Activated T-helper 17 cell treated with anti-CD3 and anti-CD28 coated beads, Interleukin-2, amount 50 U/mL, for 72 hours (primary cell): ENCODE measurements around the gene PRR11. TPM values are rescaled to one million over a fixed set of nuclear protein-coding genes. Genes with fewer than 3 reads are reported as not detected.
"Not testable (repeated sequence)": the region's sequence is repeated elsewhere in the genome, so short reads cannot be mapped to it uniquely, and the experiment has no call there.

Source experiments
- ATAC-seq: fragments of 150-1000 bp; cut with Tn5 transposase; replicated peaks from 2 replicates; pipeline ENCODE4 v1.10.0; 2021; ENCODE audit warnings: mild to moderate bottlenecking, moderate library complexity
- H3K27ac Mint-ChIP-seq: one replicate; pipeline ENCODE4 v1.8.0; 2022; ENCODE audit warnings: mixed read lengths
- H3K27me3 Mint-ChIP-seq: one replicate; pipeline ENCODE4 v1.8.0; 2022; ENCODE audit warnings: mixed read lengths
- H3K36me3 Mint-ChIP-seq: one replicate; pipeline ENCODE4 v1.8.0; 2022; ENCODE audit warnings: low read depth, mild to moderate bottlenecking, mixed read lengths
- H3K4me1 Mint-ChIP-seq: one replicate; pipeline ENCODE4 v1.8.0; 2022; ENCODE audit warnings: mixed read lengths
- H3K4me3 Mint-ChIP-seq: one replicate; pipeline ENCODE4 v1.8.0; 2022; ENCODE audit warnings: mild to moderate bottlenecking, mixed read lengths
- H3K9me3 Mint-ChIP-seq: one replicate; pipeline ENCODE4 v1.8.0; 2022; ENCODE audit warnings: mixed read lengths
- total RNA-seq, 2 donors: library from RNA; stranded (reverse); gene quantifications; one replicate each; pipeline ENCODE4 v1.2.3, GENCODE V29; 2022

PRR11 gene
- total RNA-seq, 2 donors from 2014 or later: 74.5 to 76.9 TPM

DNA sequence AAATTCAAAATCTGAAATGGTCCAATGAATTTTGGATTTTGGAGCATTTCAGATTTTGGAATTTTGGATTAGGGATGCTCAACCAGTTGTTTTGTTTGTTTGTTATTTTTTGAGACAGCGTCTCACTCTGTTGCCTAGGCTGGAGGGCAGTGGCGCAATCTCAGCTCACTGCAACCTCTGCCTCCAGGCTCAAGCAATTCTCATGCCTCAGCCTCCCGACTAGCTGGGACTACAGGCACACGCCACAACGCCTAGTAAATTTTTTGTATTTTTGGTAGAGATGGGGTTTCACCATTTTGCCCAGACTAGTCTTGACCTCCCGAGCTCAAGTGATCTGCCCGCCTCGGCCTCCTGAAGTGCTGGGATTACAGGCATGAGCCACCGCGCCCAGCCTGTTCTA, 17.2 kb upstream of the PRR11 start:
- ATAC-seq, H3K27ac Mint-ChIP-seq, H3K4me3 Mint-ChIP-seq, H3K4me1 Mint-ChIP-seq, H3K9me3 Mint-ChIP-seq, H3K36me3 Mint-ChIP-seq, H3K27me3 Mint-ChIP-seq: not testable (repeated sequence)

DNA sequence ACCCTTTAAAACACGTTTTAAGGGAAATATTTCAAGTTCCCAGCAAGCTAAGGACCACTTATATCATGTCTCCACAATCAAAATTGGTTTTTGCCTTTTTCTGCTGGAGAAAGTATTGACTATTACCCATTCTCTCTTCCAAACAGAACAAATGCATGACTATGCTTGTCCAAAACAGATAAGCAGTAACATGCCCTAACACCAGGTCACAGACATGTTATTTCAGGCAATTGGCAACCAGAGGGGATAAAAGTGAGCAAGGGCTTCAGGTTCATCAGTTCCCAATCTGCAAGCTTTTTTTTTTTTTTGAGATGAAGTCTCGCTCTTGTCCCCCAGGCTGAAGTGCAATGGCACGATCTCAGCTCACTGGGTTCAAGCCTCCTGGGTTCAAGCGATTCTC, 15.6 kb upstream of the PRR11 start:
- H3K4me1 Mint-ChIP-seq: peaks cover 5% of the 10 kb centered on the region
- H3K27me3 Mint-ChIP-seq: no peaks in the 10 kb centered on the region
- H3K4me3 Mint-ChIP-seq: no peak overlapping the region
- H3K27ac Mint-ChIP-seq: no peak overlapping the region
- no peaks in the 10 kb centered on the region for H3K9me3 Mint-ChIP-seq
- H3K36me3 Mint-ChIP-seq: peaks cover 11% of the 10 kb centered on the region
- no peak for ATAC-seq

DNA sequence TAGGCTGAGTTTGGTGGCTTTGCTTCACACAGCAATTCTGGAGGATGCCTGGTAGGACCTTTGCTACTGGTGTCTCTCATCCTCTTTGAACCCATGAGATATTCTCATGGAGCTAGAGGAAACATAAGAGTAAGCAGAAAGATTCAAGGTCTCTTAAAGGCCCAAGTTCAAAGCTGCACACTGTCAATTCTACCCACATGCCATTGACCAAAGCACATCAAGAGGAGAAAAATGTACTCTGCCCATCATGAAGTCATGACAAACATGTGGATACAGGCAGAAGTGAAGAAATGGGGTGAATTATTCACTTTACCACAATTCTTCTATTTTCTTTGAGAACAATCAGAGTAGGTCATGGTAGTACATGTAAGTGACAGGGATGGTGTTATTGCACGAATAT, 13.7 kb upstream of the PRR11 start:
- Mint-ChIP-seq H3K36me3 (peaks cover 11% of the 10 kb centered on the region), H3K4me1 (peaks cover 5% of the 10 kb centered on the region), H3K9me3 (no peaks in the 10 kb centered on the region), H3K4me3 (no peak overlapping the region), H3K27ac (no peak overlapping the region), H3K27me3 (no peaks in the 10 kb centered on the region)
- ATAC-seq: no peak

DNA sequence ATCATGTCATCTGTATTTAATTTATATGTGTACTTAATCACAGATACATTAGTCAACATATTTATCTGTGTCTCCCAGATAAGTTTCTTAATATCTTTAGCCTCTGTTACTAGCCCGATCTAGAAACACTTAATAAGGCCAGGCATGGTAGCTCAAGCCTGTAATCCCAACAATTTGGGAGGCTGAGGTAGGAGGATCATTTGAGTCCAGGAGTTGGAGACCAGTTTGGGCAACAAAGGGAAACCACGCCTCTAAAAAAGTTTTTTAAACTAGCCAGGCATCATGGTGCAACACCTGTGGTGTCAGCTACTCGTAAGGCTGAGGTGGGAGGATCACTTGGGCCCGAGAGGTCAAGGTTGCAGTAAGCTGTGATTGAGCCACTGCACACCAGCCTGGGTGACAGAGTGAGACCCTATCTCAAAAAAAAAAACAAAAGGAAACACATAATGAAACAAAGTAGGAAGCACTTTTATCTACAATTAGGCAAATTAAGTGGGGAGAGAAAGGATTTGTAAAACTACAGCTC, 9.9 kb upstream of the PRR11 start:
- Mint-ChIP-seq H3K27me3 (no peaks in the 10 kb centered on the region), H3K36me3 (peaks cover 11% of the 10 kb centered on the region), H3K27ac (no peak overlapping the region), H3K9me3 (no peaks in the 10 kb centered on the region), H3K4me1 (peaks cover 10% of the 10 kb centered on the region), H3K4me3 (no peak overlapping the region)
- ATAC-seq: no peak

DNA sequence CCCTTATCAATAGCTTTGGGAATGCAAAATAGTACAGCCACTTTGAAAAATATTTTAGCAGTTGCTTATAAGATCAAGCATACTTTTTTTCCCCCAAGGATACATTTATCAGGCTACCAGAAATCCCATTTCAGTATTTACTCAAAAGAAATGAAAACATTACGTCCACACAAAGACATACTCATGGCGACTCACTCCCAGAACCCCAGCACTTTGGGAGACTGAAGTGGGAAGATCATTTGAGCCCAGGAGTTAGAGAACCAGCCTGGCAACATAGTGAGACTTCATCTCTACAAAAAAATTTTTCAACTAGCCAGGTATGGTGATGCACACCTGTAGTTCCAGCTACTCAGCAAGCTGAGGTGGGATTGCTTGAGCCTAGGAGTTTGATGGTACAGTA, 6.5 kb upstream of the PRR11 start:
- no peak for ATAC-seq
- no peaks in the 10 kb centered on the region for H3K9me3 Mint-ChIP-seq
- H3K27ac Mint-ChIP-seq: no peak overlapping the region
- peaks cover 30% of the 10 kb centered on the region for H3K4me1 Mint-ChIP-seq
- H3K4me3 Mint-ChIP-seq: no peak overlapping the region
- peaks cover 8% of the 10 kb centered on the region for H3K36me3 Mint-ChIP-seq
- H3K27me3 Mint-ChIP-seq: no peaks in the 10 kb centered on the region

DNA sequence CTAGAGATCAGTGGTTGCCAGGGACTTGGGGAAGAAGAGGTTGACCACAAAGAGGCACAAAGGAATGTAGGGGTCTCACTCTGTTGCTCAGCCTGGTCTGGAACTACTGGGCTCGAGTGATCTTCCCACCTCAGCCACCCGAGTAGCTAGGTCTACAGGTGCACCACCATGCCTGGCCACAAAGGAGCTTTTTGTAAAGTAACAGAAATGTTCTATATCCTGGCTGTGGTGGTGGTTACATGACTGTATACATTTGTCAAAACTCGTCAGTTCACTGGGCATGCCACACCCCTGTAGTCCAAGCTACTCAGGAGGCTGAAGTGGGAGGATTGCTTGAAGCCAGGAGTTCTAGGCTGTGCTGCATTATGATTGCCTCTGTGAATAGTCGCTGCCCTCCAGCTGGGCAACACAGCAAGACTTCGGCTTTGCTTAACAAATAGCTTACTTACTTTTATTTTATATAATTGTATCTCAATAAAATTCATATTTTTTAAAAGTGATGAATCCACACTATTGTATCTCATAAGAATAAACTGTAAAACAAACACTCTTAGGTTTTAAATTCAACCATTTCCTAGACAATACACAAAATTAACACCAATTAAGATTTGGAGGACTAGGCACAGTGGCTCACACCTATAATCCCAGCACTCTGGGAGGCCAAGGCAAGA, 5.6 kb upstream of the PRR11 start:
- Mint-ChIP-seq H3K36me3 (no peaks in the 10 kb centered on the region), H3K27ac (no peak overlapping the region), H3K27me3 (no peaks in the 10 kb centered on the region), H3K4me1 (peaks cover 25% of the 10 kb centered on the region), H3K9me3 (no peaks in the 10 kb centered on the region), H3K4me3 (peak overlapping the region; percentile 59)
- ATAC-seq: peak; percentile 36

DNA sequence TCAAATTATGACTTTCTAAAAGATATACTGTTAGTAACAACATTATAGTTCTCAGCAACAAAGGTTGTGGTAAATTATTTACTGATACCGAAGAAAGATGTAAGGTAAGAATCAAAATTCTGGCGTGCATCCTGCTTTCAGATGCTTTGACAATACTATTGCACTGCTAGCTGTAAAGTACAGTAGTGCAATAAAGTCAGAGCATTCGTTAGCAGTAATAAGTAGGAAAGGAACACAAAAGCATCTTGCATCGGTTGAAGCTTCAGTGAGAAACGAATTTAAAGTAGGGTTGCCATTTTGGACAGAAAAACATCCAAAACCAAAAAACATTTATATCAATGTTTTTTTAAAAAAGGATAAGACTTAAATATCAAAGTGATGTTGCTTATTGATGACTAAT, 4.5 kb upstream of the PRR11 start:
- Mint-ChIP-seq H3K27me3 (no peaks in the 10 kb centered on the region), H3K27ac (no peak overlapping the region), H3K9me3 (no peaks in the 10 kb centered on the region), H3K36me3 (no peaks in the 10 kb centered on the region), H3K4me3 (peak overlapping the region; percentile 59), H3K4me1 (peaks cover 25% of the 10 kb centered on the region)
- ATAC-seq: no peak

DNA sequence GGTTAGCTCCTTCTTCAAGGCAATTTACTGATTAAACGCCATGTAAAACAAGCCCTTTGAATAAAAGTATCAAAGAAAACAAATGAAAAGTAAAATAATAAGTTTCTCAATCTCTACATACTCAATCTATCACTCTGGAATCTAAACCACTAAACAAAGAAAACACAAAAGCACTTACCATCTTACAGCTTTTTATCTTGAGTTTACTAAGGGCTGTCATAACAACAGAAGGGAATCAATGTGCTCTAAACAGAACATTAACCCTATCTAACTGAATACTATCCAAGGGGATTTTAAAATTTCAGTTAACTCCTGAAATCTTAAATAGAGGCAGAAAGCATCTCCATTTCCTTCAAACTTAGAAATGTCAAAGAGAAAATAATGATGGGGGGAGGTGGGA, 4.0 kb upstream of the PRR11 start:
- no peak overlapping the region for H3K27ac Mint-ChIP-seq
- no peaks in the 10 kb centered on the region for H3K27me3 Mint-ChIP-seq
- no peak for ATAC-seq
- H3K9me3 Mint-ChIP-seq: no peaks in the 10 kb centered on the region
- H3K4me1 Mint-ChIP-seq: peaks cover 25% of the 10 kb centered on the region
- no peaks in the 10 kb centered on the region for H3K36me3 Mint-ChIP-seq
- H3K4me3 Mint-ChIP-seq: peak overlapping the region; percentile 59

DNA sequence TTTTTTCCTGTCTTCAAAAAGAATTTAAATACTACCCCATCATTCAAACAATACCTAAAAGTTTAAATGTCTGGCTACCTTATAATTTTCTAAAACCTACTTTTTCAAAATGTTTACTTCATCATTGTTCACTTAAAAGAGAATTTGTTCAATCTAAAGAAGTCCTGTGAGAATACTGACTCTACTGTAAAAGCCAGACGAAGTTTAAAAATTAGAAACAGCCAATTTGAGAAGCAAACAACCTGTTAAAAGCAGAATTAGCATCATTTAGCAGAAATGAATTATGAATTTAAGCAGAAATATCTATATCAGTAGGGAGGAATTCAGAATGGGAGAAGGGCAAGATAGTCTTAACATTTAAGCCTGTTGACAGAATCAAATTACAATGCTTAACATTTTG, 2.6 kb upstream of the PRR11 start:
- H3K4me1 Mint-ChIP-seq: peaks cover 25% of the 10 kb centered on the region
- no peaks in the 10 kb centered on the region for H3K27me3 Mint-ChIP-seq
- no peak for ATAC-seq
- no peak overlapping the region for H3K27ac Mint-ChIP-seq
- H3K4me3 Mint-ChIP-seq: no peak overlapping the region
- H3K36me3 Mint-ChIP-seq: no peaks in the 10 kb centered on the region
- no peaks in the 10 kb centered on the region for H3K9me3 Mint-ChIP-seq

DNA sequence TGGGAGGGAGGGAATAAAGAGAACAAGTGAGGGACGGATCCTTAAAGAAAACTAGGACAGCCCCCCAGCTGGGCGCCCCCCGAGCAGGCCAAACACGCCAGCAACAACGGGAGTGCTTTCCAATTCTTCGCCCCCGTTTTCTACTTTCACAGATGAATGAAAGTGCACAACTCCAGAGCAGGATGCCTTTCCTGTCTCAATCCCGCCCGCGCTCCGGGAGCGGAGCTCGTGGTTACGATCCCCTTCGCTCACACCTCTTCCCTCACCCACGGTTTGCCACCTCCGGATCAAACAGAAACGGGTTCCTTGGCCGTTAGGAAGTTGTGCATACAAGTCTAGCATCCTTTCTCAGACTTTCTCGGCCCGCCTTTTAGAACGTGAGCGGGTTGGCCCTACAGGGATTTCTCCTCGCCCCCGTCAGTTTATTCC, 1.2 kb upstream of the PRR11 start:
- Mint-ChIP-seq H3K36me3 (no peaks in the 10 kb centered on the region), H3K27ac (no peak overlapping the region), H3K4me3 (no peak overlapping the region), H3K9me3 (no peaks in the 10 kb centered on the region), H3K4me1 (peaks cover 30% of the 10 kb centered on the region), H3K27me3 (no peaks in the 10 kb centered on the region)
- no peak for ATAC-seq

DNA sequence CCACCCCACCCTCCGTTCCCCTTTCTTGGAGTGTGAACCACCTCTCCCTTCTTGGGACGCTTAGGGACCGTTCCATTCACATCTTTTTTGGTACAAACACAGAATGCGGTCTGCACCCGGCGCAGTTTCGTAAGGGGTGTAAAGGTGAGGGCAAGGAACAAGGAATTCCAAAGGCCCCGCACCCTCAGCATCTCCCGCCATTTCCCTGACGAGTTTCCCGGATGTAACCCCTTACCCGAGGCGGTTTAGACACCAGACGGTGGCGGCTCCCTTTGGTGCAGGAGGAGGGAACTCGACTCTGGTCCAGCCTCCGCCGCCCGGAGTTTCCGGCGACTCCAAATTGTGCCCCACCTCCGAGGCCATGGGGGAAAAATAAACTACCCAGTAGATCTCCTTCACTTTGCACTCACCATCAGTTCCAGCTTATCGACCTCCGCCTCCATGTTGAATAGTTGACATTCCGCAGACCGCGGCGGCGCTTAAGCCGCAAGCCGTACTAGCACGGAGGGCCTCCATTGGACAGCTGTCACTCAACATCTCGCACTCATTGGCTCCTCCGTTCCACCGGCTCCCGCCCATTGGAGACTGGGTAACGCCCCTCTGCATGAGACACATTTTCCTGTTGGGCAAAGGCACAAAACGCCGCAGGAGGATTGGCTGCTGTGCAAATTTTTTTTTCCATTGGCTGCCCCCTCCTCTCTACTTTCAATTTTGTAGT, 666 bp upstream of the PRR11 start, which contains the start of gene SKA2:
SKA2 (minus strand) TSS at position 466 of the 718 bp plus-strand sequence; CDS start at position 443, 23 bp downstream.
- no peaks in the 10 kb centered on the region for H3K9me3 Mint-ChIP-seq
- H3K36me3 Mint-ChIP-seq: no peaks in the 10 kb centered on the region
- peaks cover 25% of the 10 kb centered on the region for H3K4me1 Mint-ChIP-seq
- no peak within 1 kb of the TSS for H3K27ac Mint-ChIP-seq
- H3K27me3 Mint-ChIP-seq: no peaks in the 10 kb centered on the region
- peak; percentile 87 for ATAC-seq
- H3K4me3 Mint-ChIP-seq: no peak within 1 kb of the TSS

DNA sequence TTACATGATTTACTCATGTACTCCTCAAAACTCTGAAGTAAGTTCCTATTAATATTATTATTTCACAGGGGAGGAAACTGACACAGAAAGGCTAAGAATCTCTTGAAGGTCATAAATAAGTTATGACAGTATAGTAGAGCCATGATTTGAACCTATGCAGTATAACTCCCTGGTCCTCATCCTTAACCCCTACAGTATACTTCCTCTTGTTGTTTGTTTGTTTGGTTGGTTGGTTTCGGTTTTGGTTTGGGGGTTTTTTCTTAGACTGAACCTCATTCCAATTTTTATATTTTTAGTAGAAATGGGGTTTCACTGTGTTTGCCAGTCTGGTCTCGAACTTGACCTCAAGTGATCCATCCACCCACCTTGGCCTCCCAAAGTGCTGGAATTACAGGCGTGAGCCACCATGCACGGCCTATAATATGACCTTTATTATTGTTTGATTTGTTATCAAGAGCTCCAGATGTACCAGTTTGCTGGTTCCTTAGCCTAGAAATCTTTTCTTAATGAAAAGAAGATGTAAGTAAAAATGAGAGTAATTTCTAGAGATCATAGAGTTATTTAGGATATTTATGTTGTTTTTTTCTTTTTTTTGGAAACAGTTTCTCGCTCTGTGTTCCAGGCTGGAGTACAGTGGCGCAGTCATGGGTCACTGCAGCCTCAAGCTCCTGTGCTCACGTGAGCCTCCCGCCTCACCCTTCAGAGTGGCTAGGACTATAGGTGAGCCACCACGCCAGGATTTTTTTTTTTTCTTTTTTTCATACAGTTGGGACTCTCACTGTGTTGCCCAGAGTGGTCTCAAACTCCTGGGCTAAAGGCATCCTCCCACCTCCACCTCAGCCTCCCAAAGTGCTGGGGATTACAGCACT, 4.8 kb downstream of the PRR11 start:
- Mint-ChIP-seq H3K27ac (no peak overlapping the region), H3K9me3 (no peaks in the 10 kb centered on the region), H3K27me3 (no peaks in the 10 kb centered on the region), H3K4me3 (peak overlapping the region; percentile 13), H3K4me1 (peaks cover 6% of the 10 kb centered on the region), H3K36me3 (no peaks in the 10 kb centered on the region)
- ATAC-seq: no peak

DNA sequence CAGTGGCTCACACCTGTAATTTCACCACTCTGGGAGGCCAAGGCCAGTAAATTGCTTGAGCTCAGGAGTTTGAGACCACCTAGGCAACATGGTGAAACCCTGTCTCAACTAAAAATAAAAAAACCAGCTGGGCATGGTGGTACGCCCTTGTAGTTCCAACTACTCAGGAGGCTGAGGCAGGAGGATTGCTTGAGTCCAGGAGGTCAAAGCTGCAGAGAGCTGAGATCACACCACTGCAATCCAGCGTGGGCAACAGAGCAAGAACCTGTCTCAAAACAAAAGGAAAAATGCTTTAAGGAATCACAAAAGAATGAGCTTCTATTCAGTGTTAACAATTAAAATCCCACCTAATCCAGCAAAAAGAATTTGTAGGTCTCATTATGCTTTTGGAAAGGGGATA, 5.9 kb downstream of the PRR11 start:
- H3K27ac Mint-ChIP-seq: no peak overlapping the region
- H3K36me3 Mint-ChIP-seq: no peaks in the 10 kb centered on the region
- H3K4me1 Mint-ChIP-seq: peaks cover 6% of the 10 kb centered on the region
- no peak overlapping the region for H3K4me3 Mint-ChIP-seq
- no peak for ATAC-seq
- H3K27me3 Mint-ChIP-seq: no peaks in the 10 kb centered on the region
- no peaks in the 10 kb centered on the region for H3K9me3 Mint-ChIP-seq

DNA sequence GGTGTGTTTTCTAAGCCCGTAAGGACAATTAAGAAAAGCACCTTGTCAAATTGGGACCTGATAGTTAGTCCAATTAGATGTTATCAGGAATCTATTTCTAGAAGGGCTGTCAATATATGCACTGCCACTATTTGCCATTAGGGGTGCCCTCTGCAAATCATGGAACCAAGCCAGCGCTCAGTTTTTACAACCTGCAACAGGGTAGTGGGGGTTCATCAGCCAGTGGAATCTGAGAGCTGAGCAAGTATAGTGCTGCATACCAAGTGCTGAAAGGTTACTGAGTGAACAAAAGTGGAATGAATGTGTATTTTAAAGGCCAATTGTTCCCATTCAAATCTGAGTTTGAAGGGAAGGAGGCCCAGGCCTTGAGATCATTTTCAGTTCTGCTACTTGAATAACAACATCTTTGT, 10.4 kb downstream of the PRR11 start:
- H3K4me1 Mint-ChIP-seq: peaks cover 4% of the 10 kb centered on the region
- no peaks in the 10 kb centered on the region for H3K9me3 Mint-ChIP-seq
- no peak overlapping the region for H3K4me3 Mint-ChIP-seq
- no peaks in the 10 kb centered on the region for H3K27me3 Mint-ChIP-seq
- no peak overlapping the region for H3K27ac Mint-ChIP-seq
- peaks cover 6% of the 10 kb centered on the region for H3K36me3 Mint-ChIP-seq
- ATAC-seq: peak; percentile 65
